ENCODE measurements around the gene B3GALT2.

DNA sequence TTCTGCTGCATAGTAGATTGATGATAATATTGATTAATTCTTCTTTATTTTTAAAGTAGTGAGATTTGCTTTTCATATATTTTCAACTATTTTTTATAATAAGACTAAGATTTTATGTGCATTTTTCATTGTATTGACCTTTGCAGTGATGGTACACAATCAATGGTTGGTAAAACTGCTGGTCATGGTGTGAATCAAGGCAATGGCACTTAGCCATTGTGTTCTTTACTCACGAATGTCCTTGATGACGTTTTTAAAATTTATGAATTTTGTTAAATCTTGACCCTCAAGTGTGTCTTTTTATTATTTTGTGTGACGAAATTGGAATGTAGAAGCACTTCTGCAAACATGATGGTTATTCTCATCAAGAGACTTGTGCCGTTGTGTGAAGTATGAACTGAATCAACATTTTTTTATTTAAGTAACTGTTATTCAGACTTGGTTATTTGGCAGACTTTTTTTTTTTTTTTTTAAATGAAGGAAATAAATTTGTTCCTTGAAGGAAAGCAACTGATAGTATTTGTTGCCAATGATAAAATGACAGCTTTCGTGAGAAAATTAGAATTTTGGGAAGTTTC lies 42.0 kb downstream of the B3GALT2 start:
- no peak for TF ChIP-seq EZH2 (IDR thresholded peaks at IDR 0.05)
- TF ChIP-seq POLR2AphosphoS5 (IDR thresholded peaks at IDR 0.05; ENCODE audit: borderline replicate concordance, low read depth, low read length), result no peak
